Measurements from ENCODE around the gene CA12. TPM values are rescaled to one million over a fixed set of nuclear protein-coding genes. Genes with fewer than 3 reads are reported as not detected.

CA12 gene
- total RNA-seq, 3 donors from 2014 or later = 11.7 to 64.5 (median 61.9) TPM

GRCh38 chr15:63380808-63381282, 801 bp downstream of the CA12 start:
- no peaks in the 10 kb centered on the region for H3K9me3 ChIP-seq
- TF ChIP-seq POLR2A (IDR thresholded peaks at IDR 0.05) (no peak), POLR2AphosphoS5 (IDR thresholded peaks at IDR 0.05) (no peak)
- TF ChIP-seq, protein P1, sequence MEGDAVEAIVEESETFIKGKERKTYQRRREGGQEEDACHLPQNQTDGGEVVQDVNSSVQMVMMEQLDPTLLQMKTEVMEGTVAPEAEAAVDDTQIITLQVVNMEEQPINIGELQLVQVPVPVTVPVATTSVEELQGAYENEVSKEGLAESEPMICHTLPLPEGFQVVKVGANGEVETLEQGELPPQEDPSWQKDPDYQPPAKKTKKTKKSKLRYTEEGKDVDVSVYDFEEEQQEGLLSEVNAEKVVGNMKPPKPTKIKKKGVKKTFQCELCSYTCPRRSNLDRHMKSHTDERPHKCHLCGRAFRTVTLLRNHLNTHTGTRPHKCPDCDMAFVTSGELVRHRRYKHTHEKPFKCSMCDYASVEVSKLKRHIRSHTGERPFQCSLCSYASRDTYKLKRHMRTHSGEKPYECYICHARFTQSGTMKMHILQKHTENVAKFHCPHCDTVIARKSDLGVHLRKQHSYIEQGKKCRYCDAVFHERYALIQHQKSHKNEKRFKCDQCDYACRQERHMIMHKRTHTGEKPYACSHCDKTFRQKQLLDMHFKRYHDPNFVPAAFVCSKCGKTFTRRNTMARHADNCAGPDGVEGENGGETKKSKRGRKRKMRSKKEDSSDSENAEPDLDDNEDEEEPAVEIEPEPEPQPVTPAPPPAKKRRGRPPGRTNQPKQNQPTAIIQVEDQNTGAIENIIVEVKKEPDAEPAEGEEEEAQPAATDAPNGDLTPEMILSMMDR (IDR thresholded peaks at IDR 0.05) = no peak
- H3K27ac ChIP-seq = peak overlapping the region; percentile 59 to 74
- peak overlapping the region; percentile 46 to 83 (median 61) for H3K4me3 ChIP-seq
- no peaks in the 10 kb centered on the region for H3K27me3 ChIP-seq
- no peak for DNase-seq (ENCODE audit: low spot score in 2 of 2)
- intact Hi-C loops (cut with DNase I; ENCODE audit: low total_unique reads) = no loop called here
- no peaks in the 10 kb centered on the region for H3K4me1 ChIP-seq
- no peaks in the 10 kb centered on the region for H3K36me3 ChIP-seq

- Histone ChIP-seq H3K9me3 (no peaks in the 10 kb centered on the region), H3K4me1 (no peaks in the 10 kb centered on the region), H3K27me3 (no peaks in the 10 kb centered on the region), H3K36me3 (no peaks in the 10 kb centered on the region), H3K27ac (peak overlapping the region; percentile 59 to 74), H3K4me3 (peak overlapping the region; percentile 46 to 83 (median 61))
- intact Hi-C loops (cut with DNase I; ENCODE audit: low total_unique reads) = no loop called here
- TF ChIP-seq POLR2AphosphoS5 (IDR thresholded peaks at IDR 0.05) = no peak
- TF ChIP-seq POLR2A (IDR thresholded peaks at IDR 0.05) = no peak
- TF ChIP-seq, protein P1 (IDR thresholded peaks at IDR 0.05) = no peak
- DNase-seq (ENCODE audit: low spot score in 2 of 2) = no peak
Observed at GRCh38 chr15:63380151-63380807, 1.4 kb downstream of the CA12 start.

GRCh38 chr15:63379492-63380150, 2.0 kb downstream of the CA12 start:
- Histone ChIP-seq H3K36me3 (no peaks in the 10 kb centered on the region), H3K9me3 (no peaks in the 10 kb centered on the region), H3K4me3 (peak overlapping the region in 1 of 3 donors; percentile 83), H3K4me1 (peaks cover 0 to 6% of the 10 kb centered on the region in 2 donors), H3K27ac (peak overlapping the region; percentile 59 to 74), H3K27me3 (no peaks in the 10 kb centered on the region)
- TF ChIP-seq, protein P1 (IDR thresholded peaks at IDR 0.05) = no peak
- TF ChIP-seq POLR2AphosphoS5 (IDR thresholded peaks at IDR 0.05) = peak in 1 of 3 donors; percentile 19
- DNase-seq (ENCODE audit: low spot score in 2 of 2) = no peak
- intact Hi-C loops (cut with DNase I; ENCODE audit: low total_unique reads) = no loop called here

DNA sequence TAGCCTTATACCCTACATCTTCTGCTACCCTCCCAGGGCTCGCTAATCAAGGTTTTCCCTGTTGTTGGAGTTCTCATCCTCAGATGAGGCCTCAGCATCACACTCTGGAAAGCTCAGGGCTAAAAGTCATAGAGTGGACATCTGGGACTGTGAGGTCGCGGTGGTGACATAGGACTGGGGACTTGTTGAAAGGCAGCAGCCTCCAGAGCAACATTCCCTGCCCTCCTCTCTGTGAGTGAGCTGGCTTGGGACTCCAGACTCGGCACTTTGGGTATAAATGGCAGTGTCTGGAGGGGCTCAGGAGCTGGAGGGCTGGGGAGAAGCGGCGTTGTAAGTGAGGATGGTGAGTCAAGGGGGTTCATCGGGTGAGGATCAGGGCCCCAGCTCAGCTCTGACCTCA, 2.7 kb downstream of the CA12 start:
- intact Hi-C loops (cut with DNase I; ENCODE audit: low total_unique reads) = no loop called here
- Histone ChIP-seq H3K27ac (peak overlapping the region; percentile 59 to 74), H3K27me3 (no peaks in the 10 kb centered on the region), H3K9me3 (no peaks in the 10 kb centered on the region), H3K4me1 (peaks cover 0 to 11% of the 10 kb centered on the region in 2 donors), H3K4me3 (peak overlapping the region in 1 of 3 donors; percentile 22), H3K36me3 (no peaks in the 10 kb centered on the region)
- TF ChIP-seq, protein P1 (IDR thresholded peaks at IDR 0.05) = no peak
- TF ChIP-seq POLR2A (IDR thresholded peaks at IDR 0.05) (no peak), POLR2AphosphoS5 (IDR thresholded peaks at IDR 0.05) (no peak)
- DNase-seq (ENCODE audit: low spot score in 2 of 2) = no peak
